Bronchial epithelial cell (primary cell): Measurements from ENCODE around the gene DOK1. TPM values are rescaled to one million over a fixed set of nuclear protein-coding genes. Genes with fewer than 3 reads are reported as not detected.
A peak's percentile ranks its signal among the peaks of the same experiment; 100 is the strongest.

Experiments used
- DNase-seq: peaks from one replicate; pipeline ENCODE4 v3.0.0-alpha.2; 2010; ENCODE audit warnings: low read depth
- FAIRE-seq: peaks from 2 replicates; lab custom pipeline; 2011; peaks lifted over from hg19 to GRCh38; lab: Jason Lieb, UNC
- H3K27me3 ChIP-seq: 2 replicates; pipeline ENCODE4 v1.5.1; 2011; ENCODE audit warnings: low read length; ENCODE audit not compliant: control insufficient read depth, insufficient read depth
- H3K36me3 ChIP-seq: 2 replicates; pipeline ENCODE4 v1.5.1; 2011; ENCODE audit warnings: low read length; ENCODE audit not compliant: control insufficient read depth, insufficient read depth
- H3K4me3 ChIP-seq: 2 replicates; pipeline ENCODE4 v1.5.1; 2011; ENCODE audit warnings: mild to moderate bottlenecking, low read depth, low read length, control low read depth
- CTCF ChIP-seq: IDR thresholded peaks from 2 replicates; pipeline ENCODE4 v1.5.1; 2011; ENCODE audit warnings: mild to moderate bottlenecking, moderate library complexity, low read length, control low read depth, inconsistent platforms; ENCODE audit not compliant: insufficient read depth, severe bottlenecking
- total RNA-seq: library from RNA; depleted of rRNA; stranded (reverse); fragments of >200 nt; gene quantifications from 2 replicates; pipeline ENCODE4 v1.2.1, GENCODE V29; 2014

The DOK1 gene
- 0.51 and 1.1 TPM in 2 replicates for total RNA-seq

GRCh38 chr2:74553892-74554819 is at the start of gene DOK1, which contains the start of gene LOXL3:
Gene DOK1, plus strand, starts transcription at chr2:74554720. Its CDS starts 35 bp downstream, at chr2:74554755.
Gene LOXL3, minus strand, starts transcription at chr2:74553942. Its CDS starts 1,308 bp downstream, at chr2:74552634.
- DNase-seq, result no peak
- Histone ChIP-seq H3K27me3 (no peaks in the 10 kb centered on the region), H3K36me3 (no peaks in the 10 kb centered on the region), H3K4me3 (peak within 1 kb of the TSS; percentile 37)
- no peak for TF ChIP-seq CTCF
- no peak for FAIRE-seq

GRCh38 chr2:74505448-74506246 is 48.9 kb upstream of the DOK1 start:
- DNase-seq (no peak), FAIRE-seq (no peak)
- H3K27me3 ChIP-seq, result peaks cover 2% of the 10 kb centered on the region
- no peak overlapping the region for H3K4me3 ChIP-seq
- no peak for TF ChIP-seq CTCF
- peaks cover 7% of the 10 kb centered on the region for H3K36me3 ChIP-seq

GRCh38 chr2:74507145-74507925 is 47.2 kb upstream of the DOK1 start, which contains the start of gene PCGF1:
Gene PCGF1, minus strand, starts transcription at chr2:74507695. Its CDS starts 27 bp downstream, at chr2:74507668.
- FAIRE-seq (no peak), DNase-seq (peak; percentile 96)
- Histone ChIP-seq H3K27me3 (peaks cover 14% of the 10 kb centered on the region), H3K36me3 (peaks cover 7% of the 10 kb centered on the region), H3K4me3 (peak within 1 kb of the TSS; percentile 70)
- TF ChIP-seq CTCF, result no peak

GRCh38 chr2:74507926-74508520 is 46.5 kb upstream of the DOK1 start:
- FAIRE-seq, result no peak
- Histone ChIP-seq H3K4me3 (peak overlapping the region; percentile 70), H3K27me3 (peaks cover 18% of the 10 kb centered on the region), H3K36me3 (peaks cover 7% of the 10 kb centered on the region)
- TF ChIP-seq CTCF, result no peak
- peak; percentile 25 for DNase-seq

GRCh38 chr2:74510272-74510671 is 44.2 kb upstream of the DOK1 start:
- H3K4me3 ChIP-seq, result no peak overlapping the region
- DNase-seq (no peak), FAIRE-seq (no peak)
- no peak for TF ChIP-seq CTCF
- H3K27me3 ChIP-seq, result peaks cover 37% of the 10 kb centered on the region
- H3K36me3 ChIP-seq, result peaks cover 6% of the 10 kb centered on the region
